HEK293 (cell line): ENCODE data around the gene ZNF71.

Experiments used
- HIC1 ChIP-seq: fragments of 450-650 bp; formaldehyde crosslinking; IDR thresholded peaks from 2 replicates; pipeline ENCODE4 v1.5.1; 2016; ENCODE audit warnings: missing biosample characterization, missing genetic modification characterization
- YY1 ChIP-seq: fragments of 450-650 bp; formaldehyde crosslinking; IDR thresholded peaks from 2 replicates; pipeline ENCODE4 v1.5.1; 2018; ENCODE audit warnings: missing biosample characterization, missing genetic modification characterization
- ZBTB26 ChIP-seq: fragments of 450-650 bp; formaldehyde crosslinking; optimal IDR thresholded peaks from 2 replicates; pipeline ENCODE3; 2016; ENCODE audit warnings: missing biosample characterization, mild to moderate bottlenecking, missing genetic modification characterization
- ZBTB48 ChIP-seq: fragments of 450-650 bp; formaldehyde crosslinking; IDR thresholded peaks from 2 replicates; pipeline ENCODE4 v1.5.1; 2016; ENCODE audit warnings: missing biosample characterization, missing genetic modification characterization
- ZBTB49 ChIP-seq: fragments of 450-650 bp; formaldehyde crosslinking; IDR thresholded peaks from 2 replicates; pipeline ENCODE4 v1.5.1; 2016; ENCODE audit warnings: missing biosample characterization, missing genetic modification characterization, low read depth
- ZBTB7A ChIP-seq: fragments of 450-650 bp; formaldehyde crosslinking; IDR thresholded peaks from 2 replicates; pipeline ENCODE4 v1.5.1; 2016; ENCODE audit warnings: low read depth, missing biosample characterization, missing genetic modification characterization
- ZNF148 ChIP-seq: fragments of 450-650 bp; formaldehyde crosslinking; IDR thresholded peaks from 2 replicates; pipeline ENCODE4 v1.5.0; 2017; ENCODE audit warnings: missing biosample characterization, missing genetic modification characterization, borderline replicate concordance
- ZNF48 ChIP-seq: fragments of 450-650 bp; formaldehyde crosslinking; IDR thresholded peaks from 2 replicates; pipeline ENCODE4 v1.5.1; 2016; ENCODE audit warnings: missing biosample characterization, missing genetic modification characterization
- ZNF571 ChIP-seq: fragments of 450-650 bp; formaldehyde crosslinking; IDR thresholded peaks from 2 replicates; pipeline ENCODE4 v1.5.0; 2017; ENCODE audit warnings: missing biosample characterization, missing genetic modification characterization
- TF ChIP-seq, protein P1 (sequence below): fragments of 450-650 bp; formaldehyde crosslinking; IDR thresholded peaks from 2 replicates; pipeline ENCODE4 v1.5.1; 2016; ENCODE audit warnings: missing biosample characterization, missing genetic modification characterization
- TF ChIP-seq, protein P2 (sequence below): fragments of 450-650 bp; formaldehyde crosslinking; IDR thresholded peaks from 2 replicates; pipeline ENCODE4 v1.5.1; 2016; ENCODE audit warnings: missing biosample characterization, missing genetic modification characterization
- TF ChIP-seq, protein P3 (sequence below): fragments of 450-650 bp; formaldehyde crosslinking; IDR thresholded peaks from 2 replicates; pipeline ENCODE4 v1.5.1; 2016; ENCODE audit warnings: missing biosample characterization, missing genetic modification characterization
- TF ChIP-seq, protein P4 (sequence below): fragments of 450-650 bp; formaldehyde crosslinking; IDR thresholded peaks from 2 replicates; pipeline ENCODE4 v1.5.1; 2016; ENCODE audit warnings: missing biosample characterization, missing genetic modification characterization

- TF ChIP-seq, protein P1, sequence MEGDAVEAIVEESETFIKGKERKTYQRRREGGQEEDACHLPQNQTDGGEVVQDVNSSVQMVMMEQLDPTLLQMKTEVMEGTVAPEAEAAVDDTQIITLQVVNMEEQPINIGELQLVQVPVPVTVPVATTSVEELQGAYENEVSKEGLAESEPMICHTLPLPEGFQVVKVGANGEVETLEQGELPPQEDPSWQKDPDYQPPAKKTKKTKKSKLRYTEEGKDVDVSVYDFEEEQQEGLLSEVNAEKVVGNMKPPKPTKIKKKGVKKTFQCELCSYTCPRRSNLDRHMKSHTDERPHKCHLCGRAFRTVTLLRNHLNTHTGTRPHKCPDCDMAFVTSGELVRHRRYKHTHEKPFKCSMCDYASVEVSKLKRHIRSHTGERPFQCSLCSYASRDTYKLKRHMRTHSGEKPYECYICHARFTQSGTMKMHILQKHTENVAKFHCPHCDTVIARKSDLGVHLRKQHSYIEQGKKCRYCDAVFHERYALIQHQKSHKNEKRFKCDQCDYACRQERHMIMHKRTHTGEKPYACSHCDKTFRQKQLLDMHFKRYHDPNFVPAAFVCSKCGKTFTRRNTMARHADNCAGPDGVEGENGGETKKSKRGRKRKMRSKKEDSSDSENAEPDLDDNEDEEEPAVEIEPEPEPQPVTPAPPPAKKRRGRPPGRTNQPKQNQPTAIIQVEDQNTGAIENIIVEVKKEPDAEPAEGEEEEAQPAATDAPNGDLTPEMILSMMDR (tag by site-specific recombination): no peak
- TF ChIP-seq, protein P2, sequence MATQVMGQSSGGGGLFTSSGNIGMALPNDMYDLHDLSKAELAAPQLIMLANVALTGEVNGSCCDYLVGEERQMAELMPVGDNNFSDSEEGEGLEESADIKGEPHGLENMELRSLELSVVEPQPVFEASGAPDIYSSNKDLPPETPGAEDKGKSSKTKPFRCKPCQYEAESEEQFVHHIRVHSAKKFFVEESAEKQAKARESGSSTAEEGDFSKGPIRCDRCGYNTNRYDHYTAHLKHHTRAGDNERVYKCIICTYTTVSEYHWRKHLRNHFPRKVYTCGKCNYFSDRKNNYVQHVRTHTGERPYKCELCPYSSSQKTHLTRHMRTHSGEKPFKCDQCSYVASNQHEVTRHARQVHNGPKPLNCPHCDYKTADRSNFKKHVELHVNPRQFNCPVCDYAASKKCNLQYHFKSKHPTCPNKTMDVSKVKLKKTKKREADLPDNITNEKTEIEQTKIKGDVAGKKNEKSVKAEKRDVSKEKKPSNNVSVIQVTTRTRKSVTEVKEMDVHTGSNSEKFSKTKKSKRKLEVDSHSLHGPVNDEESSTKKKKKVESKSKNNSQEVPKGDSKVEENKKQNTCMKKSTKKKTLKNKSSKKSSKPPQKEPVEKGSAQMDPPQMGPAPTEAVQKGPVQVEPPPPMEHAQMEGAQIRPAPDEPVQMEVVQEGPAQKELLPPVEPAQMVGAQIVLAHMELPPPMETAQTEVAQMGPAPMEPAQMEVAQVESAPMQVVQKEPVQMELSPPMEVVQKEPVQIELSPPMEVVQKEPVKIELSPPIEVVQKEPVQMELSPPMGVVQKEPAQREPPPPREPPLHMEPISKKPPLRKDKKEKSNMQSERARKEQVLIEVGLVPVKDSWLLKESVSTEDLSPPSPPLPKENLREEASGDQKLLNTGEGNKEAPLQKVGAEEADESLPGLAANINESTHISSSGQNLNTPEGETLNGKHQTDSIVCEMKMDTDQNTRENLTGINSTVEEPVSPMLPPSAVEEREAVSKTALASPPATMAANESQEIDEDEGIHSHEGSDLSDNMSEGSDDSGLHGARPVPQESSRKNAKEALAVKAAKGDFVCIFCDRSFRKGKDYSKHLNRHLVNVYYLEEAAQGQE (tag by site-specific recombination): no peak
- TF ChIP-seq ZNF571 (tag by site-specific recombination) (no peak), ZBTB26 (tag by site-specific recombination) (no peak), ZNF48 (tag by site-specific recombination) (no peak), ZBTB49 (tag by site-specific recombination) (no peak), HIC1 (tag by site-specific recombination) (no peak), ZBTB48 (tag by site-specific recombination) (no peak), ZNF148 (no peak), YY1 (tag by site-specific recombination) (no peak), ZBTB7A (tag by site-specific recombination) (no peak)
- TF ChIP-seq, protein P3, sequence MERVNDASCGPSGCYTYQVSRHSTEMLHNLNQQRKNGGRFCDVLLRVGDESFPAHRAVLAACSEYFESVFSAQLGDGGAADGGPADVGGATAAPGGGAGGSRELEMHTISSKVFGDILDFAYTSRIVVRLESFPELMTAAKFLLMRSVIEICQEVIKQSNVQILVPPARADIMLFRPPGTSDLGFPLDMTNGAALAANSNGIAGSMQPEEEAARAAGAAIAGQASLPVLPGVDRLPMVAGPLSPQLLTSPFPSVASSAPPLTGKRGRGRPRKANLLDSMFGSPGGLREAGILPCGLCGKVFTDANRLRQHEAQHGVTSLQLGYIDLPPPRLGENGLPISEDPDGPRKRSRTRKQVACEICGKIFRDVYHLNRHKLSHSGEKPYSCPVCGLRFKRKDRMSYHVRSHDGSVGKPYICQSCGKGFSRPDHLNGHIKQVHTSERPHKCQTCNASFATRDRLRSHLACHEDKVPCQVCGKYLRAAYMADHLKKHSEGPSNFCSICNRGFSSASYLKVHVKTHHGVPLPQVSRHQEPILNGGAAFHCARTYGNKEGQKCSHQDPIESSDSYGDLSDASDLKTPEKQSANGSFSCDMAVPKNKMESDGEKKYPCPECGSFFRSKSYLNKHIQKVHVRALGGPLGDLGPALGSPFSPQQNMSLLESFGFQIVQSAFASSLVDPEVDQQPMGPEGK (tag by site-specific recombination): no peak
- TF ChIP-seq, protein P4, sequence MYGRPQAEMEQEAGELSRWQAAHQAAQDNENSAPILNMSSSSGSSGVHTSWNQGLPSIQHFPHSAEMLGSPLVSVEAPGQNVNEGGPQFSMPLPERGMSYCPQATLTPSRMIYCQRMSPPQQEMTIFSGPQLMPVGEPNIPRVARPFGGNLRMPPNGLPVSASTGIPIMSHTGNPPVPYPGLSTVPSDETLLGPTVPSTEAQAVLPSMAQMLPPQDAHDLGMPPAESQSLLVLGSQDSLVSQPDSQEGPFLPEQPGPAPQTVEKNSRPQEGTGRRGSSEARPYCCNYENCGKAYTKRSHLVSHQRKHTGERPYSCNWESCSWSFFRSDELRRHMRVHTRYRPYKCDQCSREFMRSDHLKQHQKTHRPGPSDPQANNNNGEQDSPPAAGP (tag by site-specific recombination): no peak
These were observed 27.9 kb downstream of the ZNF71 start for GRCh38 chr19:56623006-56623405.
